HG03280 (cell line): ENCODE data around the gene ITPK1.

Experiments used
- ATAC-seq: cut with Tn5 transposase; IDR thresholded peaks from one replicate; pipeline ENCODE4 v1.9.1; 2021; ENCODE audit warnings: mild to moderate bottlenecking, moderate library complexity; ENCODE audit not compliant: unreplicated experiment

ITPK1 gene

DNA sequence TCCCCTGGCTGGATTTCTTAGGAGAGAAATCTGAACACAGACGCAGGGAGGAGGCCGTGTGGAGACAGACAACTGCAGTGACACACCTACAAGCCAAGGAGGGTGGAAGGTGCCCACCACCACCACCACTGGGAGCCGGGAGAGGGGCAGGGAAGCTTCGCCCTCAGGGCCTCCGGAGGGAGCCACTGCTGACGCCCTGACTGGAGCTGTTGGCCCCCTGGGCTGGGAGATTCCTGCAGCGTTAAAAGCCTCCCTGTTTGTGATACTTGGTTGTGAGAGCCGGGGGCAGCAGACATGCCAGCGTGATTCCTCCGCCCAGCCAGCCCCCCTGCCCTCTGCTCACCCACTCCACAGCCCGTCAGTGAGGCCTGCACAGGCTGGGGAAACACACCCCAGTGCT lies 120.8 kb downstream of the ITPK1 start:
- no peak for ATAC-seq

- ATAC-seq: no peak
These were observed 121.5 kb downstream of the ITPK1 start for GRCh38 chr14:92994131-92994676.

DNA sequence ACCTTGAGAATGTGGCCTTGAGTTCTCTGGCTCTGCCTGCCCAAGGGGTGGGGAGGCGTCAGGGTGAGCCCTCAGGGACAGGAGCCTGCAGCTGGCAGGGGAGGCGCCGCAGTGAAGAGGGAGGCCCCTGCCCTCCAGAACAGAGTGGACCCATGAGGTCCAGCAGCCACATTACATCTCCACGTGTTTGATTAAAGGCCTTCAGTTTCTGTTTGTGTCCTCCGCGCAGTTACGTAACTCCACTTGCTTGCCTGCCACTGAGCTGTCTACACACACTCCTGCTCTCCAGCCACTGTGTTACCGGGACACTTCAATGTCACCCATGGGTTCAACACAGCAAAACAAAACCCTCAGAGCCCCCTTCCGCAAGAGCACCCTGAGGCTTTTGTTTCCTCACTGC lies 122.4 kb downstream of the ITPK1 start:
- ATAC-seq: no peak

GRCh38 chr14:92991536-92991935 lies 124.2 kb downstream of the ITPK1 start:
- ATAC-seq: no peak

GRCh38 chr14:92990456-92991430 lies 125.0 kb downstream of the ITPK1 start:
- no peak for ATAC-seq

- no peak for ATAC-seq
These were observed 126.7 kb downstream of the ITPK1 start for GRCh38 chr14:92988786-92989755.

DNA sequence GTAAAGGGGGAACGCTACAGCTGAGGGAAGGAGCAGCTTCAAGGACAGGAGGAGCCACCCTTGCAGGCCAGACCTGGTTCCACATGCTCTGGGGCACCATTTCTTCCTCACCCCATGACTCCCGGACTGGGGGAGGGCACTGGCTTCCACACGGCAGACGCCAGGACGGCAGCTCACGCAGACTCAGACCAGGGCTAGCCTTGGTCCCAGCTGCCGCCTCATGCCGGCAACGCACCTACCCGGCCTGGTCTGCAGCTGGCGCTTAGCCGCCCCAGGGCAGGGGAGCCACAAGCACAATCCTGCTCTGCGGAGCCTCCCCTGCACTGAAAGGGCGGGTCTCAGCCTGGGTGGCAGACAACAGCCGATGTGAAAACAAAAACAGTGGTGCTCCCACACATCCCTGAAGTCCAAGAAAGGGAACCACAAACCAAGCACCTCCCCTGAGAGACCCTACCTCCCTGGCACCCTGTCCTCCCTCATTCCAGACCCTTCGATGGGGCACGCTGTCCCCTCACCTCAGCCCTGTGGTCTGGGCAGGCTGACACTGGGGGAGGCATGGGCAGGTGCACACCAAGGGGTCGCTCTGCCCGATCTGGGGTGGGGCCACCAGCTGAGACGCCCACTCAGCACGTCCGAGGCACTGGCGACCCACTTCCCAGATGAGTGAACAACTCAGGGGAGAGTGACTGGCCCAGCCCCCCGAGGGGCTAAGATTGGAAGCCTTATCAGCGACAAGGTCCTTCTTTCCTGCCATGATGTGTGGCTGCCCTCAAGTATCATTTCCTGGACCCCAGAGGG lies 127.8 kb downstream of the ITPK1 start:
- ATAC-seq: no peak

DNA sequence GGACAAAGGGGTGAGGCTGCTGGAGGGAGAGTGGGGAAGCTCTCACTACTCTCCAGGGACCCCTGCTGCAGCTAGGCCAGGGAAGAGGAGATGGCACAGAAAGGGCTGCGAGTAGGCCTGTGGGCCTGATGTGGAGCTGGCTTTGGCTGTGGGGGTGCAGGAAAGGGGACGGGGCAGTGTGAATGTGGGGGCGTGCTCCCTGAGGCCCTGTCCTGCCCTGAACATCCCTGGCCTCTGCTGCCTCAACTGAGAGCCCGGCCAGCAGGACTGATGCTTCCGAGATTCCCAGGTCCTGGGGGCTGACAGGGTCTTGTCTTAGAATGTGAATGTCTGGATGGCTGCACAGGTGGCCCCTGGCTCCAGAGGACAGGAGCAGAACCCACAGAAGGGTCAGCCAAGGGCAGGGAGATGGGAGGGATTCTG lies 128.6 kb downstream of the ITPK1 start:
- ATAC-seq: no peak

DNA sequence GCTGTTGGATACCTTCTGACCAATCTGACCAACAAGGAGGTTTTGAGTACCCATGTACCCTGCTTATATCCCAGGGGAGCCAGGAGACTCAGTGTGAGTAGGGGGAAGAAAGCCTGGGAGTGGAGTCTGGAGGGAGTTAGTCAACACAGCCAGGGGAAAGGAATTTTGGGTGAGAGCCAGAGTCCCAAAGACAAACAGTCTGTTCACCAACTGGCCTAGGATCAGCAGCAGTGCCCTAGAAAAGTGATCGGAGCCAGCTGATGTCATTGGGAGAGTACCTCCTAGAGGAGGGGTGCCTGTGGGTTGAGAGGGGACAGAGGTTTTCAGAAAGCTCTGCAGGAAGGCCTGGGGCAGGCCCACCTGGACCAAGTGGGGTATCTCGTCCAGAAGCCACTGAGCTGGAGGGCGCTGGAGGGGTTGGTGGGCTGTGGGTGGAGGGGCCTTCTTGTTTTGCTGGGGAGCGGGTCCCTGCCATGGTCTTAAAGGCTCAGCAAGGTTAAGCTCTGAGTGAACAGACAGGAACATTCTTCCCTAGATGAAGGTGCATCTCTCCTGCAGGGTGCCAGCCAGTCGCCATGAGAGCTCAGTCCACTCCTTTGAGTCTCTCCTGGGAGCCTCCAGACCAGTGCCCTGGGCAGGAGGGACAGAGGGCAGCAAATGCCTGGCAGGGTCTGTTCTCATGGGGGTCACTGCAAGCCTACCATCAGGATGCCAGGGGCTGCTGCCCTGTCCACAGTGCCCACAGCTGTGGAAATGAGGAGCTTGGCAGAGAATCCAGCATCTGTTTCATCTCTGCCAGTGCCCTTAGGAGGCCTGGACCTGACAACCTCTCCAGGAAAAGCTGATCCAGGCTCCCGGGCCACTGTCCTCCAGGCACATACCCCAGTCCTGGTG lies 129.2 kb downstream of the ITPK1 start:
- ATAC-seq: no peak

DNA sequence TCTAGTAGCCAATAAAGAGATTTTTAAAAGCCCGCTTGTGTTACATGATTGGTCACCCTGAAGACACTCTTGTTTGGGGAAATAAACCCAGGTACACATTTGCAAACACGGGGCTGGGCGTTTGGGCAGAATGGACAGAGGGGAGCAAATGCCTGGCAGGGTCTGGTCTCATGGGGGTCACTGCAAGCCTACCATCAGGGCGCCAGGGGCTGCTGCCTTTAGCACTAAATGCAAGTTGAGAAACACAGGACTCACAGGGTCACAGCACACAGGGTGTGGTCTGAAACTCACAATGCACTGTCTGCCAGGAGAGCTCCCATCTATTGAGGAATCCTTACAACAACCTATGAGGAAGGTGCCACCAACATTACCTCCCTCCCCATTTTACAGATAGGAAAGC lies 130.2 kb downstream of the ITPK1 start:
- ATAC-seq: no peak

- ATAC-seq: no peak
These were observed 130.8 kb downstream of the ITPK1 start for GRCh38 chr14:92984896-92985295.

DNA sequence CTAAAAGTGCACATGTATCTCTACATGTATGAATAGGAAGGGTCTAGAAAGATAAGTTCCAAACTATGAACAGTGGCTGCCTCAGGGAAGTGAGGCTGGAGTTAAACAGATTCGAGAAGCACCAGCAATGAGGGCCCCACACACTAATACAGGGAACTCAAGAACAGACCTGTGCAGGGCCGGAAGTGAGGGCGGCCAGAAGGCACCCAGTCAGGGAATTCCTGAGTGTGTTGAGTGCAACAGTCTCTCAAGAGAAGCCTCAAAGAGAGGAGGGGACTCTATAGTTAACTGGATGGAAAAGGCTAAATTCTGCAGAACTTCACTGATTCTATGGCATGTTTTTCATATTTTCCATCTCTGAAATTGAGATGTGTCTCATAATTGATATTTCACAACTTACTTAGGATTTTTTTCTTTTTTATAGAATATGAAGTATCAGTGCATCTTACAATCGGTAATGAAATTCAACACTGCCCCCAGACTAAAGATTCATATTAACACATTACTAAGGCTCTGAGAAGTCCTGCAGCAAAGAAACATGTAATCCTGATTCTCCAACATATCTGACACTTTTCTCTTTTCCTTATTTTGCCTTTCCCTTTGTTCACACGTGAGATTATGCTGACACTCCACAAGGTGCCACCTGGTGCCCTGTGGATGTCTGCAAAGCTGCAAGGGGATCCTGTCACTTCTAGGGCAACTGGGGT lies 131.5 kb downstream of the ITPK1 start:
- no peak for ATAC-seq

GRCh38 chr14:92982956-92983355 lies 132.8 kb downstream of the ITPK1 start:
- no peak for ATAC-seq

DNA sequence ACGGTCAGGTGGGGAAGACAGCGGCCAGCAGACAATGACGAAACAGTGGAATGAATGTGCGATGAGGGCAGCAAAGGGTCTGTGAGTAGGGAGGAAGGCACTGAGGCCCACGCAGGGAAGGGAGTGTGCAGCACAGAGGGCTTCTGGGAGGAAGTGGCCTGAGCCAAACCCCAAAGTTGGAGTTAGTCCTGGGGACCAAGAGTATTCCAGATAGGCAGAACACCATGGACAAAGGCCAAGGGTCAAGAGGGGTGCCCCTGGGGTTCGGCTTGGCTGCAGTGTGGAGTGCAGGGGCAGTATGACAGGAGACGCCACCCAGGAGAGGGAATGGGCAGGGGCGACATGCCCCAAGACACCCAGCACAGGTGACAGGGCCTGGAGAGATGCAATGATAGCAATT lies 134.0 kb downstream of the ITPK1 start:
- no peak for ATAC-seq

DNA sequence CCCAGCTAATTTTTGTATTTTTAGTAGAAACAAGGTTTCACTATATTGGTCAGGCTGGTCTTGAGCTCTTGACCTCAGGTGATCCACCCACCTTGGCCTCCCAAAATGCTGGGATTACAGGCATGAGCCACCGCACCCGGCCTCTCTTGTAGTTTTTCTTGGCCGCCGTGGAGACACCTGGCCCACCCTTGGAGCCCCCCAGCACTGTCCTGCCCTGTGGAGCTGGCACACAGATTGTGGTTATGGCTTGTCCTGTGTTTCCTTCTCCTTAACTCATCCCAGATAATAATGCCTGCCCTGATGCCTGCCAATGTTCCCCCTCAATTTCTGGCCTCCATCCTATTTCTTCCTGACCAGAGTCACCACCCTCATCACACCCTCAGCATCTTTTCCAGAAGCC lies 134.9 kb downstream of the ITPK1 start:
- no peak for ATAC-seq

DNA sequence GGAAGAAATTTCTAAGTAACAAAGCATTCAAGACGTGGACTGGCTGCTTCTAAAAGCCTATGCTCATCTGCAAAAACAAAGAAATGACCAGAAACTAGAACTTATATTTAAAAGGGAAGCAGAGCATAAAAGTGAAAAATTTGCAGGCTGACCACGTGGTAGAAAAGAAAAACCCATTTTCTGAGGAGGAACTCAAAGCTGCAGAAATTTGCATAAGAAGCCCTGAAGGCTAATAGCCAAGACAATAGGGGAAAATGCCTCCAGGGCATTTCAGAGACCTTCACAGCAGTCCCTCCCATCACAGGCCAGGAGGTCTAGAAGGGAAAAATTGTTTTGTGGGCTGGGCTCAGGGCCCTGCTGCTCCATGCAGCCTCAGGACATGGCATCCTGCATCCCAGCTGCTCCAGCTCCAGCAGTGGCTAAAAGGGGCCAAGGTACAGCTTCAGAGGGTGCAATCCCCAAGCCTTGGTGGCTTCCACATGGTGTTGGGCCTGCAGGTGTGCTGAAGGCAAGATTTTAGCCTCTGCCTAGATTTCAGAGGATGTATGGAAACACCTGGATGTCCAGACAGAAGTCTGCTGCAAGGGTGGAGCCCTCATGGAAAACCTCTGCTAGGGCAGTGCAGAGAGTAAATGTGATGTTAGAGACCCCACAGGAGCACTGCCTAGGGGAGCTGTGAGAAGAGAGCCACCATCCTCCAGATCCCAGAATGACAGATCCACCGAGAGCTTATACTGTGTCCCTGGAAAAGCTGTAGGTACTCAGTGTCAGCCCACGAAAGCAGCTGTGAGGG lies 137.3 kb downstream of the ITPK1 start:
- no peak for ATAC-seq

- ATAC-seq: no peak
These were observed 139.5 kb downstream of the ITPK1 start for GRCh38 chr14:92976268-92976667.
